Neutrophil (primary cell): Measurements from ENCODE around the gene AREG.

Source experiments
- H3K27ac ChIP-seq: fragments of 200-600 bp; sonication (generic); 2 replicates; pipeline ENCODE4 v1.5.1; 2016; ENCODE audit warnings: mild to moderate bottlenecking, moderate library complexity
- H3K27me3 ChIP-seq: fragments of 200-600 bp; sonication (generic); 2 replicates; pipeline ENCODE4 v1.6.0; 2016; ENCODE audit warnings: mild to moderate bottlenecking
- H3K36me3 ChIP-seq: fragments of 200-600 bp; sonication (generic); 2 replicates; pipeline ENCODE4 v1.5.1; 2017
- H3K4me1 ChIP-seq, 2 experiments: fragments of 200-600 bp in 1 of 2; sonication (generic) in 1 of 2; 1 replicate in 1 of 2; 2 replicates in 1 of 2; pipeline versions ENCODE4 v1.5.1 to v1.6.1; 2013 to 2016; ENCODE audit warnings: low read depth in 1 of 2, low read length in 1 of 2, mild to moderate bottlenecking in 1 of 2, moderate library complexity in 1 of 2; ENCODE audit not compliant: control insufficient read depth in 1 of 2, insufficient read depth in 1 of 2
- H3K4me3 ChIP-seq, 2 experiments: fragments of 200-600 bp in 1 of 2; sonication (generic) in 1 of 2; 1 replicate in 1 of 2; 2 replicates in 1 of 2; pipeline ENCODE4 v1.5.1; 2013 to 2016; ENCODE audit warnings: low read depth in 1 of 2, low read length in 1 of 2, mild to moderate bottlenecking in 1 of 2, moderate library complexity in 1 of 2
- H3K9me3 ChIP-seq: fragments of 200-600 bp; sonication (generic); 2 replicates; pipeline ENCODE4 v1.5.1; 2016
- CTCF ChIP-seq: fragments of 200-600 bp; sonication (generic); IDR thresholded peaks from 2 replicates; pipeline ENCODE4 v1.5.1; 2016; ENCODE audit warnings: antibody characterized with exemption

Gene AREG

GRCh38 chr4:74402692-74403456, 42.1 kb upstream of the AREG start:
- Histone ChIP-seq H3K27me3 (no peaks in the 10 kb centered on the region), H3K4me3 (no peak overlapping the region), H3K27ac (no peak overlapping the region), H3K4me1 (peaks cover 0 to under 1% of the 10 kb centered on the region in 2 experiments), H3K9me3 (no peaks in the 10 kb centered on the region), H3K36me3 (no peaks in the 10 kb centered on the region)
- TF ChIP-seq CTCF = no peak

- H3K4me3 ChIP-seq = no peak overlapping the region
- no peaks in the 10 kb centered on the region for H3K27me3 ChIP-seq
- TF ChIP-seq CTCF = no peak
- H3K36me3 ChIP-seq = no peaks in the 10 kb centered on the region
- H3K9me3 ChIP-seq = no peaks in the 10 kb centered on the region
- H3K4me1 ChIP-seq = no peaks in the 10 kb centered on the region
- no peak overlapping the region for H3K27ac ChIP-seq
These were observed 37.0 kb upstream of the AREG start for GRCh38 chr4:74407891-74408290.

GRCh38 chr4:74408639-74409038, 36.3 kb upstream of the AREG start:
- Histone ChIP-seq H3K9me3 (no peaks in the 10 kb centered on the region), H3K27ac (no peak overlapping the region), H3K4me3 (no peak overlapping the region), H3K36me3 (no peaks in the 10 kb centered on the region), H3K27me3 (no peaks in the 10 kb centered on the region), H3K4me1 (no peaks in the 10 kb centered on the region)
- TF ChIP-seq CTCF = no peak

- no peaks in the 10 kb centered on the region for H3K27me3 ChIP-seq
- no peaks in the 10 kb centered on the region for H3K36me3 ChIP-seq
- H3K27ac ChIP-seq = no peak overlapping the region
- no peak for TF ChIP-seq CTCF
- H3K9me3 ChIP-seq = no peaks in the 10 kb centered on the region
- H3K4me1 ChIP-seq = no peaks in the 10 kb centered on the region
- H3K4me3 ChIP-seq = no peak overlapping the region
These were observed 34.7 kb upstream of the AREG start for GRCh38 chr4:74410272-74410671.

GRCh38 chr4:74412225-74412624, 32.7 kb upstream of the AREG start:
- Histone ChIP-seq H3K27ac (no peak overlapping the region), H3K4me1 (no peaks in the 10 kb centered on the region), H3K36me3 (no peaks in the 10 kb centered on the region), H3K27me3 (no peaks in the 10 kb centered on the region), H3K4me3 (no peak overlapping the region), H3K9me3 (no peaks in the 10 kb centered on the region)
- TF ChIP-seq CTCF = no peak
